Ovary (tissue), 9 donors: ENCODE results near the gene SLC7A14. TPM values are rescaled to one million over a fixed set of nuclear protein-coding genes. Genes with fewer than 3 reads are reported as not detected.

Source experiments
- DNase-seq, 5 donors: peaks; one replicate each; pipeline ENCODE4 v3.0.0-alpha.2; 2019 to 2020
- H3K27ac ChIP-seq, 2 donors: fragments of 200-600 bp; one replicate each; pipeline versions ENCODE4 v1.5.1 to v1.8.0; 2019 to 2022
- H3K27me3 ChIP-seq: fragments of 200-600 bp; one replicate; pipeline ENCODE4 v1.8.0; 2022
- H3K36me3 ChIP-seq: fragments of 200-600 bp; sonication (generic); one replicate; pipeline ENCODE4 v1.5.1; 2019
- H3K4me1 ChIP-seq: one replicate; pipeline ENCODE4 v1.8.1; 2013; ENCODE audit warnings: mild to moderate bottlenecking, moderate library complexity; ENCODE audit not compliant: insufficient read depth
- H3K4me3 ChIP-seq: fragments of 200-600 bp; sonication (generic); one replicate; pipeline ENCODE4 v1.5.1; 2017
- H3K9me3 ChIP-seq, 2 donors: fragments of 200-600 bp in 1 of 2; sonication (generic) in 1 of 2; one replicate each; pipeline versions ENCODE4 v1.5.1 to v1.8.1; 2013 to 2019; ENCODE audit warnings: mild to moderate bottlenecking in 1 of 2, moderate library complexity in 1 of 2
- CTCF ChIP-seq, 3 donors: fragments of 450-650 bp in 2 of 3; fragments of 200-600 bp in 1 of 3; IDR thresholded peaks; one replicate each; pipeline versions ENCODE4 v1.5.1 to v1.8.0; 2016 to 2022; ENCODE audit warnings: antibody characterized with exemption in 3 of 3, mild to moderate bottlenecking in 1 of 3
- EP300 ChIP-seq: sonication (generic); formaldehyde crosslinking; IDR thresholded peaks from one replicate; pipeline ENCODE4 v1.6.1; 2017; ENCODE audit warnings: antibody characterized with exemption
- POLR2A ChIP-seq: fragments of 450-650 bp; IDR thresholded peaks from one replicate; pipeline ENCODE4 v1.6.1; 2017; ENCODE audit warnings: antibody characterized with exemption, mild to moderate bottlenecking, moderate library complexity
- WGBS, 3 donors: extraction: QIAGEN DNeasy Blood & Tissue Kit in 1 of 3; methylation state at CpG; one replicate each; pipeline versions ENCODE4 v1.1.5 to v1.1.7; 2013 to 2017; 5-methylcytosine and 5-hydroxymethylcytosine counted together
- intact Hi-C, 4 donors: fragments of 100-400 bp; cut with DNase I; formaldehyde crosslinking; loops; one replicate each; pipeline versions ENCODE4 v1.11.0 to v1.15.1; 2022 to 2023
- polyA plus RNA-seq, 2 donors: library from polyadenylated mRNA; stranded (reverse); fragments of 200-250 nt in 1 of 2; fragments of 350-450 nt in 1 of 2; fragmentation: Illumina TruSeq in 1 of 2; extraction: RNeasy Lipid Tissue Mini Kit (QIAGEN cat#74804) in 1 of 2; gene quantifications; one replicate each; pipeline ENCODE4 v1.2.3, GENCODE V29; 2013 to 2014
- total RNA-seq, 7 donors: library from RNA; depleted of rRNA in 2 of 7; stranded (reverse); fragments of >200 nt in 2 of 7; fragmentation: NEBNext Ultra II Directional in 3 of 7; extraction: Animal tissue kit (Norgen Biotek cat#: 25700) in 3 of 7; gene quantifications; one replicate each; pipeline versions ENCODE4 v1.1.0 to v1.2.4, GENCODE V29; 2016 to 2023
- donor health status: DM: no; HTN: no; CAD: no; lungs with moderate emphysema.
- donor health status: DM: no; HTN: no; CAD: no.
- donor health status: Bipolar disorder and iron deficiency.
- donor health status: DM: yes; HTN: yes; CAD: no.
- donor health status: DM: no; HTN: no; CAD: no.
- donor health status: DM: yes; HTN: yes; CAD: no.

Gene SLC7A14
- total and polyA plus RNA-seq, 9 donors: under 0.01 to 0.20 (median 0.03) TPM; not detected in 2

DNA sequence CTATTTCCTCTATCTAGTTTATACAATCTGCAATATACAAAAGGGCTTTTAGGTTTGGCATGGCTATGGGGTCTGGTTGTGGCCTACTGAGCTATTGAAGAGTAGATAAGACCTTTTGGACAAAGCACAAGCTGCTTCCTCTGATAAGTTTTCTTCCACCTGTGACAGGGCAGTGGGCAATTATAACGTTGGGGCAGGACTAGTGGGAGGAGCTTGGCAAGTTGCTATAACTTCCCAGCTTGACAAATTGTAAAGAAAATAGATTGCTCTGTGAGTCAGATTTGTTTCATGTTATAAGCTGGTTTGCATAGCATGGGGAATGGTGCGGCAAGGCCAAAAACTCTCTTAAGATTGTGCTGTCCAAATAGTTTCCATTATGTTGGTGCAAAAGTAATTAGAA is 64.9 kb downstream of the SLC7A14 start:
- Histone ChIP-seq H3K27me3 (no peaks in the 10 kb centered on the region), H3K9me3 (no peaks in the 10 kb centered on the region), H3K36me3 (no peaks in the 10 kb centered on the region), H3K27ac (no peak overlapping the region), H3K4me1 (no peaks in the 10 kb centered on the region), H3K4me3 (no peak overlapping the region)
- intact Hi-C loops: no loop called here
- WGBS, 3 donors: 52 to 61% (median 59%) methylated on average over 2 of the region's 2 CpGs
- no peak for DNase-seq
- TF ChIP-seq CTCF (IDR thresholded peaks at IDR 0.05) (no peak), POLR2A (no peak), EP300 (no peak)

DNA sequence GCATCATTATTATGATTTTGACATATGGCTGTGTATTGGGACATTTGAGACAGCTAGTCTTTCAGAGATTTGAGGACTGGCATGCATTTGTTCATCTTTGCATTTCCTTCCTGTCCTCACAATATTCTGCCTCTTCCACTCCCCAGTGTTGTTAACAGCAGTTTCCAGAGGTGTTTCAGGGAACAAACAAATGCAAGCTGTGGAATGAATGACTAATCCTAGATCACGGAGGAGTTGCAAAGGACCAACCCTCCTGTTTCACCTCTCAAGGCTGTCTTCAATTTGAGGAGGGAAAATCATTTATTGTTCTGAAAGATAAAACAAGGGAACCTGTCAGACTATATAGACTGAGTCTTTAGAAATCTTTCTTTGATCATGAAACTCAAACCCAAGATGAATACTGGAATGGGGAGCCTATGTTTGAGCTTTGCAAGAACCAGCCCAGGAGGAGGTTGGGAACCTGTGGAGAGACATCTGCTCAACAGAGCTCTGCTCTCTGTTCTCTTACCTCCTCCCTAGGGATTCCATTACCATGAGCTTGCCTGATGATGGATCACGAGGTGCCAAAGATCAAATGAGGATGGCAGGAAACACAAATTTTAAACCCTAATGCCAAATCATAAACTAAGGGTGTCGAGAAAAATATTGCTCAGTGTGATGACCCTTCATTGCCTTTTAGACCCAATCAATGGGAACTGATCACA is 68.5 kb downstream of the SLC7A14 start:
- Histone ChIP-seq H3K27ac (no peak overlapping the region), H3K9me3 (no peaks in the 10 kb centered on the region), H3K27me3 (no peaks in the 10 kb centered on the region), H3K4me1 (no peaks in the 10 kb centered on the region), H3K36me3 (no peaks in the 10 kb centered on the region), H3K4me3 (no peak overlapping the region)
- WGBS, 3 donors: 81 to 89% (median 88%) methylated on average over 3 of the region's 3 CpGs
- intact Hi-C loops: no loop called here
- no peak for TF ChIP-seq CTCF (IDR thresholded peaks at IDR 0.05)
- TF ChIP-seq EP300: no peak
- TF ChIP-seq POLR2A: no peak
- no peak for DNase-seq

GRCh38 chr3:170513642-170514041 is 72.2 kb downstream of the SLC7A14 start:
- WGBS, 3 donors: 87 to 92% (median 89%) methylated on average over 2 of the region's 2 CpGs
- Histone ChIP-seq H3K27me3 (no peaks in the 10 kb centered on the region), H3K4me3 (no peak overlapping the region), H3K9me3 (no peaks in the 10 kb centered on the region), H3K27ac (no peak overlapping the region), H3K4me1 (no peaks in the 10 kb centered on the region), H3K36me3 (no peaks in the 10 kb centered on the region)
- intact Hi-C loops: no loop called here
- DNase-seq: no peak
- TF ChIP-seq EP300 (no peak), CTCF (IDR thresholded peaks at IDR 0.05) (no peak), POLR2A (no peak)

GRCh38 chr3:170511371-170511770 is 74.5 kb downstream of the SLC7A14 start:
- Histone ChIP-seq H3K9me3 (no peaks in the 10 kb centered on the region), H3K4me3 (no peak overlapping the region), H3K27me3 (no peaks in the 10 kb centered on the region), H3K4me1 (no peaks in the 10 kb centered on the region), H3K27ac (no peak overlapping the region), H3K36me3 (no peaks in the 10 kb centered on the region)
- TF ChIP-seq POLR2A: no peak
- TF ChIP-seq CTCF (IDR thresholded peaks at IDR 0.05): no peak
- TF ChIP-seq EP300: no peak
- no peak for DNase-seq
- intact Hi-C loops: no loop called here
- 89 to 93% (median 89%) methylated on average over 4 of the region's 4 CpGs for WGBS, 3 donors
